AG09319 (cell line): Measurements from ENCODE around the gene OR4D1.

Experiments used
- DNase-seq: peaks from one replicate; pipeline ENCODE4 v3.0.0-alpha.2; 2010; ENCODE audit warnings: low read depth; ENCODE audit errors: extremely low read depth
- TF ChIP-seq, protein P1 (sequence below): IDR thresholded peaks from 2 replicates; pipeline ENCODE4 v1.5.1; 2011; ENCODE audit warnings: low read depth, mild to moderate bottlenecking, inconsistent platforms, low read length, moderate library complexity

Gene OR4D1

DNA sequence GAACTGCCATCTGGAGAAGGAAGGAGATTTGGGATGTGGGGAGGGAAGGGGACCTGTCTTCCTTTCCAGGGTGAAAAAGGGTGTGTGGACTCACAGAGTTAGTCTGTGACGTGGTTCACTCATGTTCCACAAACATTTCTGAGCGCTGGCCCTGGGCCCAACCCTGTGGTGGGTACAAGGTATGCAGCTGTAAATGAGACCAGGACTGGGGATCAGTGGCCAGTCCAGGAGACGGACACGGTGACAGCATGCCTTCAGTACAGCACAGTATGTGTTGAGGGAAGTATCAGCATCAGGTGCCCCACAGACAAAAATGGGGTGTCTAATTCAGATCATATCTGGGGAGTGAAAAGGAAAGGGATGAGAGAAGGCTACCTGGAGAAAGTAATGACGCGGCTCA lies 38.9 kb downstream of the OR4D1 start:
- TF ChIP-seq, protein P1, sequence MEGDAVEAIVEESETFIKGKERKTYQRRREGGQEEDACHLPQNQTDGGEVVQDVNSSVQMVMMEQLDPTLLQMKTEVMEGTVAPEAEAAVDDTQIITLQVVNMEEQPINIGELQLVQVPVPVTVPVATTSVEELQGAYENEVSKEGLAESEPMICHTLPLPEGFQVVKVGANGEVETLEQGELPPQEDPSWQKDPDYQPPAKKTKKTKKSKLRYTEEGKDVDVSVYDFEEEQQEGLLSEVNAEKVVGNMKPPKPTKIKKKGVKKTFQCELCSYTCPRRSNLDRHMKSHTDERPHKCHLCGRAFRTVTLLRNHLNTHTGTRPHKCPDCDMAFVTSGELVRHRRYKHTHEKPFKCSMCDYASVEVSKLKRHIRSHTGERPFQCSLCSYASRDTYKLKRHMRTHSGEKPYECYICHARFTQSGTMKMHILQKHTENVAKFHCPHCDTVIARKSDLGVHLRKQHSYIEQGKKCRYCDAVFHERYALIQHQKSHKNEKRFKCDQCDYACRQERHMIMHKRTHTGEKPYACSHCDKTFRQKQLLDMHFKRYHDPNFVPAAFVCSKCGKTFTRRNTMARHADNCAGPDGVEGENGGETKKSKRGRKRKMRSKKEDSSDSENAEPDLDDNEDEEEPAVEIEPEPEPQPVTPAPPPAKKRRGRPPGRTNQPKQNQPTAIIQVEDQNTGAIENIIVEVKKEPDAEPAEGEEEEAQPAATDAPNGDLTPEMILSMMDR, result no peak
- no peak for DNase-seq

GRCh38 chr17:58187675-58188074 lies 39.5 kb downstream of the OR4D1 start:
- DNase-seq, result no peak
- TF ChIP-seq, protein P1, result no peak

- peak; percentile 14 for DNase-seq
- TF ChIP-seq, protein P1, result no peak
Measured at GRCh38 chr17:58189436-58190146, 41.4 kb downstream of the OR4D1 start.

GRCh38 chr17:58191241-58191896 lies 43.2 kb downstream of the OR4D1 start:
- no peak for DNase-seq
- TF ChIP-seq, protein P1, result no peak

- DNase-seq, result no peak
- TF ChIP-seq, protein P1, result no peak
Measured at GRCh38 chr17:58192612-58193011, 44.4 kb downstream of the OR4D1 start, which contains the start of gene EPX. EPX (plus strand) TSS chr17:58192726; CDS start chr17:58192847, 121 bp downstream.

DNA sequence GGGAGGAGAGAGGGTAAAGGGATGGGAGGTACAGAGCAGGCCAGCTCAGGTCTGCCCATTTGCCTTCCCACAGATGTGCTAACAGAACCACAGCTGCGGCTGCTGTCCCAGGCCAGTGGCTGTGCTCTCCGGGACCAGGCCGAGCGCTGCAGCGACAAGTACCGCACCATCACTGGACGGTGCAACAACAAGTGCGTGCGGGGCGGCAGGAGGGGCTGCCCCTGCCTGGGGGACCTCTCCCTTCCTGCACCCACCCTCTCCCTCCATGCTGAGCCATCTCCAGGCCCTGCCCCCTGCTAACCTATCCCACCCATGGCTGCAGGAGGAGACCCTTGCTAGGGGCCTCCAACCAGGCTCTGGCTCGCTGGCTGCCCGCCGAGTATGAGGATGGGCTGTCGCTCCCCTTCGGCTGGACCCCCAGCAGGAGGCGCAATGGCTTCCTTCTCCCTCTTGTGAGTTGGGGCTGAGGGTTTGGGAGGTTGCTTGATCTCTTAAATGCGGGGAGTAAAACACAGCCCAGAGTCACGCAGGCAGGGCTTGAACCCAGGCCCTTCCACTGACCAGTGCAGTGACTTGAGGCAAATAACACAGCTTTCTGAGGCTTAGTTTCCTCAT lies 45.6 kb downstream of the OR4D1 start:
- DNase-seq, result no peak
- TF ChIP-seq, protein P1, result no peak
